K562 (cell line): ENCODE measurements around the gene FGF1. TPM values are rescaled to one million over a fixed set of nuclear protein-coding genes. Genes with fewer than 3 reads are reported as not detected.

Experiments
- ATAC-seq: fragments of 200-7000 bp; cut with Tn5 transposase; 3 replicates; pipeline ENCODE4 v1.9.1; 2020; ENCODE audit warnings: moderate library complexity
- BruUV-seq: library from RNA; stranded (reverse); fragments of 400-500 nt; replicated peaks from 2 replicates; lab custom pipeline; 2021; lab: Mats Ljungman, UMichigan
- CTCF ChIA-PET: fragments of 300-600 bp; formaldehyde crosslinking; extraction: SDS; loops from one replicate; lab custom pipeline; 2021; ENCODE audit warnings: low intra/inter-chr PET ratio; lab: Yijun Ruan, JAX
- POLR2A ChIA-PET: fragments of 300-600, 350-650 bp; sonication (Branson Sonifier 250); formaldehyde crosslinking; extraction: SDS; loops from one replicate; lab custom pipeline; 2021; ENCODE audit warnings: antibody characterized with exemption, inconsistent platforms; lab: Yijun Ruan, JAX
- DNase-seq, 4 experiments: peaks; one replicate each; pipeline versions ENCODE4 v3.0.0 to v3.0.0-alpha.2; 2011 to 2018; ENCODE audit warnings: low spot score in 3 of 4, mixed read lengths in 3 of 4; ENCODE audit errors: extremely low read depth in 1 of 4
- FAIRE-seq: peaks from 2 replicates; lab custom pipeline; 2011; peaks lifted over from hg19 to GRCh38; lab: Jason Lieb, UNC
- H2AFZ ChIP-seq: 2 replicates; pipeline ENCODE4 v1.6.0; 2011; ENCODE audit warnings: low read depth, low read length, control low read depth, inconsistent platforms
- H3K27ac ChIP-seq: fragments of 200-600 bp; 3 replicates; pipeline ENCODE4 v1.8.0; 2011; ENCODE audit warnings: low read depth, mild to moderate bottlenecking, control low read depth, inconsistent platforms, low read length, moderate library complexity, mixed read lengths; ENCODE audit errors: extremely low read depth
- H3K27me3 ChIP-seq, 2 experiments: fragments of 300-600 bp in 1 of 2; 2 replicates in 1 of 2; 3 replicates in 1 of 2; pipeline versions ENCODE4 v1.6.0 to v1.8.0; 2011; ENCODE audit warnings: inconsistent platforms in 2 of 2, low read length in 2 of 2, mild to moderate bottlenecking in 1 of 2, mixed read lengths in 1 of 2, moderate library complexity in 1 of 2; ENCODE audit not compliant: control insufficient read depth in 2 of 2, insufficient read depth in 2 of 2
- H3K36me3 ChIP-seq: fragments of 300-600 bp; 3 replicates; pipeline ENCODE4 v1.8.0; 2011; ENCODE audit warnings: mild to moderate bottlenecking, low read length, inconsistent platforms; ENCODE audit not compliant: control insufficient read depth, insufficient read depth
- H3K4me1 ChIP-seq, 2 experiments: fragments of 200-600 bp in 1 of 2; replicated peaks in 1 of 2; 2 replicates in 1 of 2; 3 replicates in 1 of 2; pipeline versions ENCODE4 v1.5.1 to v1.8.0; 2011; ENCODE audit warnings: inconsistent platforms in 2 of 2, low read length in 2 of 2, mild to moderate bottlenecking in 1 of 2, mixed read lengths in 1 of 2, moderate library complexity in 1 of 2; ENCODE audit not compliant: control insufficient read depth in 2 of 2, insufficient read depth in 2 of 2
- H3K4me2 ChIP-seq: 2 replicates; pipeline ENCODE4 v1.6.1; 2011; ENCODE audit warnings: low read length, control low read depth, inconsistent platforms, mixed read lengths; ENCODE audit not compliant: insufficient read depth
- H3K4me3 ChIP-seq: fragments of 200-600 bp; sonication (generic), shearing (Covaris generic); 2 replicates; pipeline ENCODE4 v1.5.1; 2016; ENCODE audit warnings: control low read depth, inconsistent platforms
- H3K79me2 ChIP-seq: fragments of 200-600 bp; 3 replicates; pipeline ENCODE4 v1.8.0; 2011; ENCODE audit warnings: low read length, inconsistent platforms; ENCODE audit not compliant: control insufficient read depth, insufficient read depth
- H3K9ac ChIP-seq, 2 experiments: 2 replicates each; pipeline versions ENCODE4 v1.6.0 to v1.6.1; 2011; ENCODE audit warnings: low read depth in 2 of 2, low read length in 2 of 2, control low read depth in 1 of 2, inconsistent platforms in 1 of 2, mild to moderate bottlenecking in 1 of 2, mixed read lengths in 1 of 2; ENCODE audit not compliant: insufficient read depth in 1 of 2
- H3K9me1 ChIP-seq: one replicate; pipeline ENCODE4 v1.6.0; 2011; ENCODE audit warnings: inconsistent platforms, mild to moderate bottlenecking, low read length, moderate library complexity; ENCODE audit not compliant: control insufficient read depth, insufficient read depth
- H3K9me3 ChIP-seq: replicated peaks from 2 replicates; pipeline ENCODE4 v1.5.1; 2011; ENCODE audit warnings: low read depth, low read length, inconsistent platforms; ENCODE audit not compliant: control insufficient read depth, insufficient read depth
- H4K20me1 ChIP-seq: replicated peaks from 2 replicates; pipeline ENCODE4 v1.6.1; 2011; ENCODE audit warnings: low read length, inconsistent platforms, mixed read lengths; ENCODE audit not compliant: control insufficient read depth, insufficient read depth
- HMGN3 ChIP-seq: IDR thresholded peaks from 2 replicates; pipeline ENCODE4 v1.6.1; 2011; ENCODE audit warnings: borderline replicate concordance, low read depth, mild to moderate bottlenecking, mixed read lengths, low read length; ENCODE audit not compliant: insufficient read length; ENCODE audit errors: extremely low read depth
- HOXB6 ChIP-seq: fragments of 250-450 bp; sonication (Bioruptor Pico); IDR thresholded peaks from 2 replicates; pipeline ENCODE4 v1.5.1; 2022; ENCODE audit warnings: mild to moderate bottlenecking, borderline replicate concordance
- LEF1 ChIP-seq: fragments of 450-650 bp; IDR thresholded peaks from 2 replicates; pipeline ENCODE4 v1.6.1; 2016; ENCODE audit warnings: mild to moderate bottlenecking
- MEF2A ChIP-seq: IDR thresholded peaks from 2 replicates; pipeline ENCODE4 v1.6.1; 2011; ENCODE audit warnings: low read depth, mild to moderate bottlenecking, low read length, moderate library complexity; ENCODE audit not compliant: control insufficient read depth
- NONO ChIP-seq, 2 experiments: fragments of 200-400 bp in 1 of 2; fragments of 450-650 bp in 1 of 2; formaldehyde crosslinking in 1 of 2; IDR thresholded peaks; 2 replicates each; pipeline ENCODE4 v1.6.1; 2017; ENCODE audit warnings: low read depth in 2 of 2, mild to moderate bottlenecking in 2 of 2, moderate library complexity in 2 of 2, low read length in 1 of 2
- POU5F1 ChIP-seq: fragments of 150-350 bp; IDR thresholded peaks from 2 replicates; pipeline ENCODE4 v1.6.1; 2014; ENCODE audit warnings: borderline replicate concordance, low read length, low read depth, mild to moderate bottlenecking; ENCODE audit not compliant: partially characterized antibody
- PRPF4 ChIP-seq: fragments of 200-400 bp; formaldehyde crosslinking; IDR thresholded peaks from one replicate; pipeline ENCODE4 v1.6.1; 2017; ENCODE audit warnings: low read length, low read depth, mild to moderate bottlenecking; ENCODE audit not compliant: insufficient read depth, poor library complexity, severe bottlenecking
- WGBS: fragments of 100-300 bp; shearing (Covaris generic); methylation state at CpG from one replicate; pipeline ENCODE4 v1.1.6; 2016; ENCODE audit warnings: low coverage, mixed read lengths; ENCODE audit not compliant: insufficient coverage; ENCODE audit errors: missing lambda C conversion rate; 5-methylcytosine and 5-hydroxymethylcytosine counted together
- in situ Hi-C: fragments of 300-500 bp; cut with MboI; formaldehyde crosslinking; loops from 4 replicates; pipeline ENCODE4 v1.15.0; 2018; ENCODE audit warnings: inconsistent platforms, mixed read lengths
- intact Hi-C: fragments of 100-400 bp; cut with micrococcal nuclease; formaldehyde crosslinking; loops from 2 replicates; pipeline ENCODE4 v1.14.2; 2022
- polyA plus RNA-seq, 8 experiments: library from polyadenylated mRNA; depleted of rRNA in 4 of 8; stranded (reverse) in 5 of 8; unstranded in 3 of 8; fragments of >200 nt; fragmentation: Nextera tagmentation in 2 of 8; fragmentation: Illumina TruSeq in 1 of 8; extraction: Ambion mirVana in 2 of 8; extraction: Trizol in 1 of 8; gene quantifications; 2 replicates each; pipeline versions ENCODE4 v1.2.1 to v1.2.3, GENCODE V29; 2011 to 2014; ENCODE audit warnings: inconsistent platforms in 1 of 8, missing spikeins in 1 of 8
- total RNA-seq, 7 experiments: library from RNA; depleted of rRNA in 6 of 7; stranded (reverse); fragments of >200 nt in 6 of 7; fragmentation: Illumina TruSeq in 2 of 7; extraction: Trizol in 2 of 7; gene quantifications; 2 replicates each; pipeline versions ENCODE4 v1.2.1 to v1.2.3, GENCODE V29; 2011 to 2021; ENCODE audit warnings: low replicate concordance in 1 of 7
- TF ChIP-seq, protein P1 (sequence below): fragments of 450-650 bp; formaldehyde crosslinking; IDR thresholded peaks from 2 replicates; pipeline ENCODE4 v1.4.0; 2020; ENCODE audit warnings: mild to moderate bottlenecking
- TF ChIP-seq, protein P2 (sequence below), 3 experiments: IDR thresholded peaks in 2 of 3; conservative IDR thresholded peaks in 1 of 3; 2 replicates each; pipeline ENCODE4 v1.5.1; 2011 to 2012; ENCODE audit warnings: low read length in 3 of 3, mild to moderate bottlenecking in 3 of 3, control low read depth in 2 of 3, improper control_type of control experiment in 1 of 3, inconsistent platforms in 1 of 3, low read depth in 1 of 3, mixed read lengths in 1 of 3, moderate library complexity in 1 of 3; ENCODE audit not compliant: insufficient read depth in 2 of 3

Gene FGF1
- total and polyA plus RNA-seq, 9 of the 15 experiments (the other 6 are each of a cell fraction or from before 2014, with no cell fraction given), result not detected

DNA sequence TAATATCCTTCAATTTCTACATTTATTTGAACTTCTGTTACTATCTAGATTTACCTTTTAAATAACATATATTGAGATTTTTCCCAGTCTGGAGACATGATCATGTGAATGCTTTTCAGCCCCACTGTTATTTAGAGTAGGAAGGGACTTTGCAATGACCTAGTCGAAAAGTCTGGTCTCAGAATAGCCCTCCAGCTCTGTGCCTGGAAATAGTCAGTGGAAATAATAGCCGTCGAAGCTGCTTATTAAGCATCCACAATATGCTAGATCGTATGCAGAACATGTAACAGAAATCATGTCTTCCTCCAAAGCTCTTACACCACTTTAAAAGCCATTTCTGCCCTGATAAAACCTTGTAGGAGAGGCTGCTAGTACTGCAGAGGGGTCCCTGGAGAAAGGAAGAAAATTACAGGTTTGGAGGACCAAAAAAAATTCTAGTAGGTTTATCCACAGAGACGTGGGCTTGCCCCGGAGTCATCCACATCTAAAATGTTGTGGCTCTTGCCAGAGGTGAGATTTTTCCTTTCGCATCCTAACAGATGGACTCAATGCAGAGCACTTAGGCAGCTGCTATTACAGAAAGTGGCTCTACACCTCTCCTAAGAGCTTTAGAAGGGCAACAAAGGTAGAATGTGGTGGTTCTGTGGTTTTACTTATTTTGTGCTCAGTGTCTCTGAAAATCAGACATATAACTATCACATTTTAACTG lies 2.5 kb upstream of the FGF1 start:
- Histone ChIP-seq H3K36me3 (no peaks in the 10 kb centered on the region), H3K9ac (no peak overlapping the region), H4K20me1 (no peaks in the 10 kb centered on the region), H3K27ac (no peak overlapping the region), H3K4me1 (no peaks in the 10 kb centered on the region), H3K79me2 (no peaks in the 10 kb centered on the region), H3K9me3 (no peaks in the 10 kb centered on the region), H3K4me3 (no peak overlapping the region), H3K27me3 (peaks cover 27 to 39% of the 10 kb centered on the region in 2 experiments; a peak in 4 of 5 replicates), H3K9me1 (no peaks in the 10 kb centered on the region), H2AFZ (no peak overlapping the region), H3K4me2 (no peak overlapping the region)
- BruUV-seq, result no TSS peak
- FAIRE-seq, result no peak
- CTCF ChIA-PET, result no interaction called here
- intact Hi-C loops, result no loop called here
- no peak for ATAC-seq
- in situ Hi-C loops, result no loop called here
- 4% methylated on average over 7 of the region's 7 CpGs for WGBS
- no peak for DNase-seq
- POLR2A ChIA-PET, result interaction anchor here (0.9 kb wide), 1 partner anchor 11 kb away, joined by 3 read pairs; no protein-coding TSS in a partner anchor
- no peak for TF ChIP-seq HMGN3
- no peak for TF ChIP-seq NONO (IDR thresholded peaks at IDR 0.05; ENCODE audit: low read depth in 2 of 2, low read length in 1 of 2)
- no peak for TF ChIP-seq PRPF4
- TF ChIP-seq, protein P1, sequence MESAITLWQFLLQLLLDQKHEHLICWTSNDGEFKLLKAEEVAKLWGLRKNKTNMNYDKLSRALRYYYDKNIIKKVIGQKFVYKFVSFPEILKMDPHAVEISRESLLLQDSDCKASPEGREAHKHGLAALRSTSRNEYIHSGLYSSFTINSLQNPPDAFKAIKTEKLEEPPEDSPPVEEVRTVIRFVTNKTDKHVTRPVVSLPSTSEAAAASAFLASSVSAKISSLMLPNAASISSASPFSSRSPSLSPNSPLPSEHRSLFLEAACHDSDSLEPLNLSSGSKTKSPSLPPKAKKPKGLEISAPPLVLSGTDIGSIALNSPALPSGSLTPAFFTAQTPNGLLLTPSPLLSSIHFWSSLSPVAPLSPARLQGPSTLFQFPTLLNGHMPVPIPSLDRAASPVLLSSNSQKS (CRISPR knock-in tag), result no peak
- TF ChIP-seq HOXB6 (CRISPR knock-in tag), result no peak
- no peak for TF ChIP-seq MEF2A
- TF ChIP-seq POU5F1, result no peak
- TF ChIP-seq, protein P2, sequence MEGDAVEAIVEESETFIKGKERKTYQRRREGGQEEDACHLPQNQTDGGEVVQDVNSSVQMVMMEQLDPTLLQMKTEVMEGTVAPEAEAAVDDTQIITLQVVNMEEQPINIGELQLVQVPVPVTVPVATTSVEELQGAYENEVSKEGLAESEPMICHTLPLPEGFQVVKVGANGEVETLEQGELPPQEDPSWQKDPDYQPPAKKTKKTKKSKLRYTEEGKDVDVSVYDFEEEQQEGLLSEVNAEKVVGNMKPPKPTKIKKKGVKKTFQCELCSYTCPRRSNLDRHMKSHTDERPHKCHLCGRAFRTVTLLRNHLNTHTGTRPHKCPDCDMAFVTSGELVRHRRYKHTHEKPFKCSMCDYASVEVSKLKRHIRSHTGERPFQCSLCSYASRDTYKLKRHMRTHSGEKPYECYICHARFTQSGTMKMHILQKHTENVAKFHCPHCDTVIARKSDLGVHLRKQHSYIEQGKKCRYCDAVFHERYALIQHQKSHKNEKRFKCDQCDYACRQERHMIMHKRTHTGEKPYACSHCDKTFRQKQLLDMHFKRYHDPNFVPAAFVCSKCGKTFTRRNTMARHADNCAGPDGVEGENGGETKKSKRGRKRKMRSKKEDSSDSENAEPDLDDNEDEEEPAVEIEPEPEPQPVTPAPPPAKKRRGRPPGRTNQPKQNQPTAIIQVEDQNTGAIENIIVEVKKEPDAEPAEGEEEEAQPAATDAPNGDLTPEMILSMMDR (IDR thresholded peaks at IDR 0.05 in 2 of 3, conservative IDR thresholded peaks at IDR 0.05 in 1 of 3; ENCODE audit: insufficient read depth in 2 of 3, low read depth in 1 of 3, low read length in 3 of 3), result no peak
- no peak for TF ChIP-seq LEF1
